Ramos (cell line): Measurements from ENCODE around the gene TMEM219.
"Not testable (repeated sequence)": the region's sequence is repeated elsewhere in the genome, so short reads cannot be mapped to it uniquely, and the experiment has no call there.

ENCODE experiments used
- in situ Hi-C: fragments of 300-500 bp; cut with MboI; formaldehyde crosslinking; loops from one replicate; pipeline ENCODE4 v1.14.3; 2022; ENCODE audit warnings: low sequenced_read_pairs; ENCODE audit not compliant: unreplicated experiment

Gene TMEM219

GRCh38 chr16:29950806-29951461 lies 10.9 kb upstream of the TMEM219 start:
- in situ Hi-C loops: no loop called here

DNA sequence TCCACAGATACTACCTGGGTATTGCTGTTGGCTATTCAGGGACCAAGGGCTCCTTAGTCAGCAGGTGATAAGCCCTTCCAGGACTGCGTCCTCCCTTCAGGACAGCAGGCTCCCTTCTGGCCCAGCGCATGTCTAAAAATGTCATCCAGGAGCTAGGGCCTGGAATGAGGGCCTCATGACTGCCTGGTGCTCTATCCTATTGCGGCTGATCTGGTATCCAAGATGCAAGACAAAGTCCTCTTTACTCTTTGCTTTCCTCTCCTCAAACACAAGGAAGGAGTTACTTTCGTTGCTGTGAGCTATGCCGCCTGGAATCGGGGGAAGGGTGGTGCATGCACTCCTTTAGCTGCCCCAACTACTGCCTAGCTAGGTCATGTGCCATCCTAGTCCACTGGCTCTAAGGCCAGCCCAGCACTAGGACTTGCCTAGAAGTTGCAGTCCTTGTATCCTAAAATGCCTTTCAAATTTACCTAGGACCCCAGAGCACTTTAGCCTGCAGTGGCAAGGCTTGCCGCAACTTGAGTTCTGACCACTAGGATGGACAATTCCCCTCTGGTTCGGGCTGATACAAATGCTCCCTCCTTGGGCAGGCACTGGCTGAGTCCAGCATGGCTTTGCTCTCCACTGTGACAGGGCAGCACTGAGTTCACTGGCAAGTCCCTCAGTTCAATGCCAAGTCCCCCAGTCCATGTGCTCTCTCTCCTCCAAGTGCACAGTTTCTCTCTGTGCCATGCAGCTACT lies 10.1 kb upstream of the TMEM219 start:
- in situ Hi-C loops: no loop called here

DNA sequence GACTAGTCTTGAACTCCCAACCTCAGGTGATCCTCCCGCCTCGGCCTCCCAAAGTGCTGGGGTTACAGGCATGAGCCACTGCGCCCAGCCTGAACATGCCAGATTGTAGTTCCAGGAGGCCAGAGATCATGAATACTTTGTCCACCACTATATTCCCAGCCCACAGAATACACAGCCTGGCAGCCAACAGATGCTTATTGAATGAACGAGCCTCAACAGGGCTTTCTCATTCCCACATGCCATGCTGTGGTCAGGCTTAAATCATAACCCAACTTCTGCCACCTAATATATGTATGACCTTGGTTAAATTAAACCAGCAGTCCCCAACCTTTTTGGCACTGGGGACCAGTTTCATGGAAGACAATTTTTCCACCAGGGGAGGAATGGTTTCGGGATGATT lies 3.1 kb upstream of the TMEM219 start:
- in situ Hi-C loops: no loop called here

DNA sequence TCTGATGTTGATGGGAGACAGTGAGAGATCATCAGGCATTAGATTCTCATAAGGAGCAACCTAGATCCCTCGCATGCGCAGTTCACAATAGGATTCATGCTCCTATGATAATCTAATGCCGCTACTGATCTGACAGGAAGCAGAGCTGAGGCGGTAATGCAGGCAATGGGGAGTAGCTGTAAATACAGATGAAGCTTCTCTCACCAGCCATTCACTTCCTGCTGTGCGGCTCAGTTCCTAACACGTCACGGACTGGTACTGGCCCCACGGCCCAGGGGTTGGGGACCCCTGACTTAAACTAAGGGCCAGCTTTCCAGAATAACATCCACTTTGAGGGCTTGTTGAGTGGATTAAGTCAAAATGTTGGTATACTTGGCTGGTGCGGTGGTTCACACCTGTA lies 2.6 kb upstream of the TMEM219 start:
- in situ Hi-C loops: no loop called here

- in situ Hi-C loops: not testable (repeated sequence)
Observed at GRCh38 chr16:29959821-29960220, 2.1 kb upstream of the TMEM219 start.

DNA sequence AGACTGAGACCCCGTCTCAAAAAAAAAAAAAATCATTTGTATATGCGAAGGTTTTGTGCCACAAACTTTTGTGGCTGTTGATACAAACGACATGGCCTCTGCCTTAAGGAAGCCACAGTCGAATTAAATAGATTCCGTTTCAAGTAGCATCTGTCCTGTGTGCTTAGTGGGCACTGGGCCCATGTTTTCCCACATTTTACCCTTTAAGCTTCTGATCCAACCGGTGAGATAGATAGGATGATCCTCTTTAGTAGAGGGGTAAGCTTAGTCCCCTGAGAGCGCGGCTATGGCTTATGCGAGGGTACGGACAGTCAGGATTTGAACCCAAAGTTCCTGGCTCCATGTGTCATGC lies 776 bp upstream of the TMEM219 start:
- in situ Hi-C loops: no loop called here

DNA sequence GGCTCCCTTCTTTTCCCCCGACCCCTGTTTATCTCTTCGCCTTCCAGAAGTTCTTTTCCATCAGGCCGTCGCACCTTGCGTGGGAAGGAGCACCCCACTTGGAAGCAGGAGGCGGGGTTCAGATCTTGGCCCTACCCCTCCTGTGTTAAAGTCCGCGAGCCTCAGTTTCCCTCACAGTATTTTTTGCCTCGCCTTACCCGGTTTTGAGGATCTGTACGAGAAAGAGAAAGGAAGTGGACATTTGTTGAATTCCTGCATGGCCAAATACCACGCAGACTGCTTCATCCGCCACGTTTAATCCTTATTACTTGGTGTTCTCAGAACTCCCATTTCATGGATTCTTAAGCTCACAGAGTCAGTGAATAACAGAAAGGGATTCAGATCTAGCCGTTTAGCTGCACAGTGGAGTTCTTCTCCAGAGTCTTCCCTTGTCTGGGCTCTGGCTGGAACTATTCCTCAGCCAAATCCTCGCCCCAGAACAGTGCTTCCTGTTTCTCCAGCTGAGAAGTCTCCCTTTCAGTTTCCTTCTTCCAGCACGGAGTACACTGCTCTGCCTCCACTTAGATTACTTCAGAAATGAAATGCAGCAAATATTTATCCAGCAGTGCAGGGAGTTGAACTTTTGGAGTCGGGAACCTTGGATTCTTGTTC lies 590 bp downstream of the TMEM219 start:
- in situ Hi-C loops: no loop called here

GRCh38 chr16:29963021-29963743 lies 1.3 kb downstream of the TMEM219 start:
- in situ Hi-C loops: no loop called here

- in situ Hi-C loops: no loop called here
Observed at GRCh38 chr16:29968205-29968604, 6.3 kb downstream of the TMEM219 start.

GRCh38 chr16:29971304-29971703 lies 9.4 kb downstream of the TMEM219 start:
- in situ Hi-C loops: no loop called here

GRCh38 chr16:29972500-29972899 lies 10.6 kb downstream of the TMEM219 start:
- in situ Hi-C loops: no loop called here

DNA sequence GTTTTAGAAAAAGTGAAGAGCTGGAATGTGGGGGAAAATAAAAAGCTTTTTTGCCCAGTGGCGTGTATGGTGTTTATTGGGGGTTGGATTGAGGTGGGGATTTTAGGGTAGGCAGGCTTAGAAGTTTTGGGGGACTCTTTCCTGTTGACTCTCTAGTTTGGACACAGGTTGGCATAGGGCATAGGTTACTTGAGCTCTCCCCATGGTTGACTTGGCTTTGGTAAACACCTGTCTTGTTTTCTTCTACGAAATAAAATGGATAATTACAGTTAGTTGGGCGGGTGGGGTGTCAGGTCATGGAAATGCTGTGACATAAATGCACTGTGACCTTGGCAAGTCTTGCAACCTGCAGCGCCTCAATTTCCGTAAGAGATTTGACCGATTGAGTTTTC lies 11.1 kb downstream of the TMEM219 start:
- in situ Hi-C loops: no loop called here

DNA sequence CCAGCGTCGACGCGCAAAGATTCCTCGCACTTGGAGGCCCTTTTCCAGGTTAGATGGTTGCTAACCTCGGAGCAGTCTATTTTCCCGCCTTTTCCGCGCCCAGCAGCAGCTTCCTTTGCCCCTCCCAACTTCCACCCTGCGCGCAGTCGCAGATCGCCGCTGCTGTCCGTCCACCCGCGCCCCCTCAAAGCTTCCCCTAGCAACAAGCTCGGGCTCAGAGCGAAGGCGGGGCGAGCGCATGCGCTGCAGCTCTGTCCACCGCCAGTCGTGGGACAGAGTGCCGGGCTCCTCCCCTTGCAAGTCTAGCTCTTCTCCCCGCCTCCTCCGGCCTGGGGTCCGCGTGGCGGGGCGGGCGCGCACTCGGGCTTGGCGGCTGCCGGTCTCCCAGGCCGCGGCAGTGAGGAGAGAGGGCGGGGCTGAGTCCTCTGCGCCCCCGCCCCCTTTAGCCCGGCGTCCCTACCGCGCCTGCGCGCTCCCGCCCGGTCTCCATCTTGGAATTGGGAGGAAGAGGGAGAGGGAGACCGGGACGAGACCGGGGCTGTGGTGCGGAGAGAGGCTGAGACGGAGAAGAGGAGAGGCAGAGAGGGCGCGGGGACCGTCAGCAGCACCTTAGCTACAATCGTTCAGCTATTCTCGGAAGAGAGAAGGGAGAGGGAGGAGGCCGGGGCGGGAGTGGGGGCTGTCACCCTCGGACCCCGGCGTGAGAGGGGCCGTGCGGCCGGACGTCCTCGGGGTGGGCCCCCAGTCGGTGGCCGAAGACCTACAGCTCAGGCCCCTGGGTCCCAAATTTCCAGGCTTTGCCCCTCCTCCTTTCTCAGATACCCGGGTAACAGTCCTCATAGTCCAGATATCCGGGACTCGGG lies 11.7 kb downstream of the TMEM219 start, which contains the start of gene TAOK2:
TAOK2 (plus strand) TSS at position 485 of the 863 bp plus-strand sequence. CDS start 3,905 bp downstream, outside the sequence.
- in situ Hi-C loops: no loop called here

DNA sequence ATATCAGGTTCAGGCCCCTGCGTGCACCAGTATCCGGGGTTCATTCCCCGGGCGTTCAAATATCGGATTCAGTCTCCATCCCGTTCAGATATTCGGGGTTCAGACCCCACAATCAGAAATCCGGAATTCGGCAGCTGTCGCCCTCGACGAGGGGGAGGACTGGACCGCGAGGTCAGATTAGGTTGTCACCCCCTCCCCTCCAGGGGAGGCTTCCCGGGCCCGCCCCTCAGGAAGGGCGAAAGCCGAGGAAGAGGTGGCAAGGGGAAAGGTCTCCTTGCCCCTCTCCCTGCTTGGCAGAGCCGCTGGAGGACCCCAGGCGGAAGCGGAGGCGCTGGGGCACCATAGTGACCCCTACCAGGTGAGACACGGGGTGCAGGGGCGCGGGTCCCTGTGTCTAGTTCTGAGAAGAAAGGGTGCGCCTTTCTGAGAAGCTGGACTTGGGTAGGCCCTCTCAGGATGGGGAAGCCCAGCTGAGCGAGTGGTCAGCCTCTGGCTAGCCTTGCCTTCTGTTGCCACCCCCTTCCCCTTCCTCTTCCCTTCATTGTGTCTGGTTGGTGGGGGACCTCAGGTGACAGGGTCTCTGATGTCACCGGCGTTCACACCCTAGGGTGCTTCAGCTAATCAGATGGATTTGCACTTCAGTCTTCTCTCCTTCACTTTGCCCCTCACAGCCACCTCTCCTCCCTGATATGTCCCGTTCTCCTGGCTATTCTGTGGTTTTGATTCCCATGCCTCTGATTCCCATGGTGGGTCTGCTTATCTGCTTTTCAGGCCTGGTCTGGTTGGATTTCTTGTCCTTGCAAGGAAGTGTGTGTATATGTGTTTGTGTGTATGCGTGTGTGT lies 12.6 kb downstream of the TMEM219 start:
- in situ Hi-C loops: no loop called here

DNA sequence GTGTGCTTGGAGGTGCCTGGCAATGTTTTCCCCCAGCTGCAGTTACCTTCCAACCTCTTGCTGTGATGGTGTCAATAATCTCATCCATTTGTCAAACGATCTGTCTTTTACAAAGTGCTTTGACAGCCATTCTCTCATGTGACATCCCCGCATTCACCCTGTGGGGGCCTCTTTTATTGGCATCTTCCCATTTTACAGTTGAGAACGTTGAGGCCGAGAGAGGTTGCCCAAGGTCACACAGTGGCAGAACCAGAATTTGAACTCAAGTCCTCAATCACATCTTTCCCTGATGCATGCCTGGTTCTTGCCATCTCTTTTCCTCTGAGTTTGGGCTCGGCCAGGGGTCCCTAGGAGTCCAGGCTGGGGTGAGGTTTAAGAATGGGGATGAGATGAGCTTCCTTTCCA lies 13.3 kb downstream of the TMEM219 start:
- in situ Hi-C loops: no loop called here

DNA sequence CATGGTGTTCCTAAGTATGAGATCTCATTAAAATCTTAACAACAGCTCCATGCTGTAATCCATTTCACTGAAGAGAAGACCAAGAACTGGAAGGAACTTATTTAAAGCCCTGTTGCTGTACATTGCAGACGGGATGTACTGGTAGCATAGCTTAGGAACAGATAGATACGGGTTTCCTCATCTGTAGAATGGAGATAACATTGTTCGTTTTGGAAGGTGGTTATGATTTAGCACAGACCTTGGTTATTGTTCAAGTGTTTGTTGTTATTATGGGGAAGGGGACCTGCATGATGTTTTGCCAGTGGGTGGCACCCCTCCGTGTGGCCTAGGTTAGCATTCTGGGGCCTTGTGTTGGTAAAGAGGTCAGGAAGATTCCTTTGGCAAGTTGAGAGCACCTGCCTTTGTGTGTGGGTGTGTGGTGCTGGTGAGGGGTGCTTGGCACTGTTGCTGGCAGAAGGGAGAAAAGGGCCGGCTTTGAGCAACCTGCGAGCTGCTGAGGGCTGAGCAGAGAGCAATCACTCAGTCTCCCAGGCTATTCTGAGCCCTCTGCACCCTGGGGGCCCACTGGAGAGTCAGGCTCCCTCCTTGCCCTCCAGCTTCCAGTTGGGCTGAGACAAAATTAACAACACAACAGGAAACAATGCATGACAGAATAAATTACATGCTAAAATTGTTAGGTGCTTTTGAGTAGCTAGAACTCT lies 14.1 kb downstream of the TMEM219 start:
- in situ Hi-C loops: no loop called here

GRCh38 chr16:29977063-29977825 lies 15.4 kb downstream of the TMEM219 start:
- in situ Hi-C loops: no loop called here

- in situ Hi-C loops: no loop called here
Observed at GRCh38 chr16:29978081-29978480, 16.2 kb downstream of the TMEM219 start.
